ENCODE data around the gene MTR.

The MTR gene

DNA sequence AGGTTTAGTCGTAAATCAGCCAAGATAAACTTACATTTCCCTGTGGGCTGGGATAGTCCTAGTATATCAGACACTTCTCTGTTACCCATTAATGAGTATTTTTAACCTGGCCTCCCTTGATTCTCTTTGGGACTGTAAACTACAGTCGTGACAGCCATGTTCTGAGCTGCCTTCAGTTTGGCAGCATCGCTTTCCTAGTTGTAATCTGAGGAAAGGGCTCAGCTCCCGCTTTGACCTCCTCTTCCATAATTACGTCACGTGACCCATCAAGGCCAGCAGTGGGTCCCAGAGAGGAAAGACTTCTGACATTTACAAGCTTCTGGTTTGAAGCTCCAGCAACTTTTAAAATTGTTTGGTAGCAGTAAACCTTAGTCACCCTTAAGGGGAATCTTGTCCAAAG is 34.6 kb upstream of the MTR start:
- no peak overlapping the region for H3K4me3 ChIP-seq (ENCODE audit: control insufficient read depth, low read depth, low read length)
- DNase-seq (ENCODE audit: low read depth): no peak
- TF ChIP-seq, protein P1, sequence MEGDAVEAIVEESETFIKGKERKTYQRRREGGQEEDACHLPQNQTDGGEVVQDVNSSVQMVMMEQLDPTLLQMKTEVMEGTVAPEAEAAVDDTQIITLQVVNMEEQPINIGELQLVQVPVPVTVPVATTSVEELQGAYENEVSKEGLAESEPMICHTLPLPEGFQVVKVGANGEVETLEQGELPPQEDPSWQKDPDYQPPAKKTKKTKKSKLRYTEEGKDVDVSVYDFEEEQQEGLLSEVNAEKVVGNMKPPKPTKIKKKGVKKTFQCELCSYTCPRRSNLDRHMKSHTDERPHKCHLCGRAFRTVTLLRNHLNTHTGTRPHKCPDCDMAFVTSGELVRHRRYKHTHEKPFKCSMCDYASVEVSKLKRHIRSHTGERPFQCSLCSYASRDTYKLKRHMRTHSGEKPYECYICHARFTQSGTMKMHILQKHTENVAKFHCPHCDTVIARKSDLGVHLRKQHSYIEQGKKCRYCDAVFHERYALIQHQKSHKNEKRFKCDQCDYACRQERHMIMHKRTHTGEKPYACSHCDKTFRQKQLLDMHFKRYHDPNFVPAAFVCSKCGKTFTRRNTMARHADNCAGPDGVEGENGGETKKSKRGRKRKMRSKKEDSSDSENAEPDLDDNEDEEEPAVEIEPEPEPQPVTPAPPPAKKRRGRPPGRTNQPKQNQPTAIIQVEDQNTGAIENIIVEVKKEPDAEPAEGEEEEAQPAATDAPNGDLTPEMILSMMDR (conservative IDR thresholded peaks at IDR 0.05; ENCODE audit: control insufficient read depth, insufficient read depth, low read depth, low read length): no peak

DNA sequence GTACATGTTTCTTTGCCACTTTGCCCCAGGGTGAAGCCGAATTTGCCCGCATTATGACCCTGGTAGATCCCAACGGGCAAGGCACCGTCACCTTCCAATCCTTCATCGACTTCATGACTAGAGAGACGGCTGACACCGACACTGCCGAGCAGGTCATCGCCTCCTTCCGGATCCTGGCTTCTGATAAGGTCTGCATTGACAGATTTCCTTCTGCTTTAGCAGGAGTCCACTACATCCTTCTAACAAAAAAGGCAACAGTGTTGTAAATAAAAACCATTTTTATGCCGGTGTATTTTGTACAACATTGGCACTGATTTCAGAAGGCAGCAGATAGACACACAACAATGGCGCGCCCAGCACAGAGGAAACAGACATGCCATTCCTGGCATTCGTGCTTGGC is 34.1 kb upstream of the MTR start:
- no peak for DNase-seq (ENCODE audit: low read depth)
- TF ChIP-seq, protein P1 (conservative IDR thresholded peaks at IDR 0.05; ENCODE audit: control insufficient read depth, insufficient read depth, low read depth, low read length): no peak
- no peak overlapping the region for H3K4me3 ChIP-seq (ENCODE audit: control insufficient read depth, low read depth, low read length)

GRCh38 chr1:236761397-236762132 is 33.5 kb upstream of the MTR start:
- no peak for DNase-seq (ENCODE audit: low read depth)
- TF ChIP-seq, protein P1 (conservative IDR thresholded peaks at IDR 0.05; ENCODE audit: control insufficient read depth, insufficient read depth, low read depth, low read length): no peak
- no peak overlapping the region for H3K4me3 ChIP-seq (ENCODE audit: control insufficient read depth, low read depth, low read length)

DNA sequence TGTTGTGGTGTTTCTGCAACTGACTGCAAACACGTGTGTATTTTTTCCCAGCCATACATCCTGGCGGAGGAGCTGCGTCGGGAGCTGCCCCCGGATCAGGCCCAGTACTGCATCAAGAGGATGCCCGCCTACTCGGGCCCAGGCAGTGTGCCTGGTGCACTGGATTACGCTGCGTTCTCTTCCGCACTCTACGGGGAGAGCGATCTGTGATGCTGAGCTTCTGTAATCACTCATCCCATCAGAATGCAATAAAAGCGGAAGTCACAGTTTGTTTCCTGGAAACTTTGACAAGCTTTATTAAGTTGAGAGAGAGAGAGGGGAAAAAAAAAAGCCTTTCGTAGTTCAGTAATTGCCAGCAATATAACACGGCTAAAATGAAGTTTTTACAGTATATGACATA is 32.7 kb upstream of the MTR start:
- H3K4me3 ChIP-seq (ENCODE audit: control insufficient read depth, low read depth, low read length): no peak overlapping the region
- TF ChIP-seq, protein P1 (conservative IDR thresholded peaks at IDR 0.05; ENCODE audit: control insufficient read depth, insufficient read depth, low read depth, low read length): no peak

DNA sequence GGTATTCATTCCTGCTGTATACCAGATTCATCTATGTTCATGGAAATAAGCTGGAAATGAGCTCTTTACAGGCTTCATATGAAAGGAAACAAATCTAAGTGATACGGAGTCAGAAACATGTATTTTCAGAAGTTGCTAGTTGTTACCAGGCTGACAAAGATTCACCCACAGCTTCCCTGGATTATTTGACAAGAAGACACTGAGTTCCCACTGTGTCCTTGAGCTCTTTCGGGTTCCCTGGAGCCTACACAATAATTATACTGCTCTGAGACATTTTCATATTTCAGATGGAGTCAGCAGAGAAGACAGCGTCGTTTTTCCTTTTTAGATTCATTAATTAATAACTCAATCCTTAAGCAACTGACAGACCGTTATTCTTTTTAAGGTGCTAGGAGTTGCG is 29.3 kb upstream of the MTR start:
- no peak for DNase-seq (ENCODE audit: low read depth)
- no peak overlapping the region for H3K4me3 ChIP-seq (ENCODE audit: control insufficient read depth, low read depth, low read length)
- TF ChIP-seq, protein P1 (conservative IDR thresholded peaks at IDR 0.05; ENCODE audit: control insufficient read depth, insufficient read depth, low read depth, low read length): no peak

More for the DNA sequence above, 32.7 kb upstream of the MTR start:
- DNase-seq (ENCODE audit: low read depth): peak; percentile 12

DNA sequence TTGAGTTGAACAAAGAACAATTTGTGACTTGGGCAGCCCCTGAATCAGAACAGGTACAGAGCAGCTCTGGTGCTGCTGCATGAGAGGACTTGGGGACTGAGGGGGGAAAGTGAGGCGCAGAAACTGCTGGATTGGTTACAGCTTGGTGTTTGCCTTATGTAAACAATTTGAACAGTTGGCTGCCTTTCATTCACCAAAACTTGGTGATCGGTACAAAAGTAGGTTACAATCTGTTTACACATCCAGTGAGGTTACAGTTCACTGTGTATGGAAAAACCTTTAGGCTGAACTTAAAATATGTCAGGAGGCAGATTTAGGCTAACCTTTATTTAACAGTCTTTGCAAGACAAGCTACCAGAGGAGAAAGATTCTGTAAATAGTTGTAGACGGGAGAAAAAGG is 28.6 kb upstream of the MTR start:
- H3K4me3 ChIP-seq (ENCODE audit: control insufficient read depth, low read depth, low read length): no peak overlapping the region
- TF ChIP-seq, protein P1 (conservative IDR thresholded peaks at IDR 0.05; ENCODE audit: control insufficient read depth, insufficient read depth, low read depth, low read length): no peak
- DNase-seq (ENCODE audit: low read depth): no peak

Data from fibroblast of mammary gland (primary cell).